ENCODE results near the gene PALD1. TPM values are rescaled to one million over a fixed set of nuclear protein-coding genes. Genes with fewer than 3 reads are reported as not detected.

The PALD1 gene
- total and polyA plus RNA-seq, 2 experiments from 2014 or later, result 11.9 to 58.2 TPM

GRCh38 chr10:70491614-70492013, 13.0 kb downstream of the PALD1 start (continued):
- TF ChIP-seq ZNF114 (CRISPR knock-in tag; IDR thresholded peaks at IDR 0.05), result no peak
- no peak for TF ChIP-seq JUNB (IDR thresholded peaks at IDR 0.05; ENCODE audit: unreplicated experiment)
- no peak for TF ChIP-seq REST (IDR thresholded peaks at IDR 0.05; ENCODE audit: unreplicated experiment)
- no peak for TF ChIP-seq EZH2 (IDR thresholded peaks at IDR 0.05; ENCODE audit: low read depth, unreplicated experiment)
- TF ChIP-seq ZNF331 (CRISPR knock-in tag; IDR thresholded peaks at IDR 0.05; ENCODE audit: low read depth), result no peak
- no peak for TF ChIP-seq STAT1 (IDR thresholded peaks at IDR 0.05; ENCODE audit: unreplicated experiment)

- Histone ChIP-seq H3K27me3 (ENCODE audit: insufficient read depth) (no peaks in the 10 kb centered on the region), H3K4me2 (peak overlapping the region; percentile 67), H3K4me1 (ENCODE audit: insufficient read depth) (peaks cover 38% of the 10 kb centered on the region), H2AFZ (no peak overlapping the region), H3K9me2 (ENCODE audit: insufficient read depth) (no peaks in the 10 kb centered on the region), H3K4me3 (no peak overlapping the region), H4K20me1 (replicated peaks; ENCODE audit: insufficient read depth) (peaks cover 5% of the 10 kb centered on the region), H3K36me3 (ENCODE audit: insufficient read depth) (no peaks in the 10 kb centered on the region), H3F3A (replicated peaks; ENCODE audit: low read depth) (peaks cover 16% of the 10 kb centered on the region; the same call in 1 of the 2 replicates), H3K79me2 (replicated peaks; ENCODE audit: insufficient read depth) (peaks cover 83% of the 10 kb centered on the region), H3K27ac (ENCODE audit: low read depth) (peak overlapping the region; percentile 5)
- Mint-ChIP-seq H3K4me1 (peaks cover 60% of the 10 kb centered on the region), H3K9me3 (no peaks in the 10 kb centered on the region), H3K27ac (peak overlapping the region; percentile 95), H3K4me3 (no peak overlapping the region; the same call in 2 of the 3 replicates), H3K36me3 (ENCODE audit: low read depth) (peaks cover 5% of the 10 kb centered on the region; the same call in 2 of the 3 replicates), H3K27me3 (ENCODE audit: insufficient read depth, low read depth, poor library complexity) (peaks cover 18% of the 10 kb centered on the region)
- ATAC-seq, result no peak
- TF ChIP-seq CTCF (conservative IDR thresholded peaks at IDR 0.05; ENCODE audit: low read depth in 2 of 2) (no peak), REST (IDR thresholded peaks at IDR 0.05; ENCODE audit: unreplicated experiment) (no peak), ZNF114 (CRISPR knock-in tag; IDR thresholded peaks at IDR 0.05) (no peak)
- DNase-seq (ENCODE audit: low spot score), result no peak
Measured at GRCh38 chr10:70492786-70493659, 14.5 kb downstream of the PALD1 start.
